A549 (cell line): ENCODE results near the gene TTLL13. TPM values are rescaled to one million over a fixed set of nuclear protein-coding genes. Genes with fewer than 3 reads are reported as not detected.
"Not testable (repeated sequence)": the region's sequence is repeated elsewhere in the genome, so short reads cannot be mapped to it uniquely, and the experiment has no call there.

Source experiments
- ATAC-seq, 2 experiments: fragments of 200-7000 bp in 1 of 2; fragments of >200 bp in 1 of 2; cut with Nextera tagmentation in 1 of 2; cut with Tn5 transposase in 1 of 2; 3 replicates each; pipeline versions ENCODE4 v1.8.0 to v1.9.1; 2018 to 2020; ENCODE audit warnings: mild to moderate bottlenecking in 1 of 2, moderate library complexity in 1 of 2
- CTCF ChIA-PET: fragments of 300-600 bp; sonication (Branson Sonifier 250); formaldehyde crosslinking; extraction: SDS; loops from one replicate; lab custom pipeline; 2021; ENCODE audit warnings: antibody characterized with exemption, inconsistent platforms; lab: Yijun Ruan, JAX
- POLR2A ChIA-PET: fragments of 350-600 bp; formaldehyde crosslinking; extraction: SDS; loops from one replicate; lab custom pipeline; 2021; ENCODE audit warnings: antibody characterized with exemption, inconsistent platforms; lab: Yijun Ruan, JAX
- DNase-seq, 2 experiments: peaks; one replicate each; pipeline versions ENCODE4 v3.0.0 to v3.0.0-alpha.2; 2011 to 2016; ENCODE audit warnings: low read depth in 1 of 2, low spot score in 1 of 2
- FAIRE-seq: peaks from 2 replicates; lab custom pipeline; 2011; peaks lifted over from hg19 to GRCh38; lab: Jason Lieb, UNC
- H3K27ac ChIP-seq, 2 experiments: fragments of >200 bp; sonication (Bioruptor Twin); formaldehyde crosslinking; 3 replicates each; pipeline ENCODE4 v1.5.1; 2016 to 2017
- H3K4me1 ChIP-seq: fragments of >200 bp; sonication (Bioruptor Twin); formaldehyde crosslinking; 3 replicates; pipeline ENCODE4 v1.6.1; 2016
- H3K4me2 ChIP-seq: fragments of >200 bp; sonication (Bioruptor Twin); formaldehyde crosslinking; 3 replicates; pipeline ENCODE4 v1.6.1; 2016
- H3K4me3 ChIP-seq: fragments of >200 bp; sonication (Bioruptor Twin); formaldehyde crosslinking; 3 replicates; pipeline ENCODE4 v1.5.1; 2016
- H3K9me3 ChIP-seq: fragments of >200 bp; sonication (Bioruptor Twin); formaldehyde crosslinking; 3 replicates; pipeline ENCODE4 v1.6.1; 2016
- CEBPB ChIP-seq, 2 experiments: fragments of >200 bp in 1 of 2; sonication (Bioruptor Twin) in 1 of 2; formaldehyde crosslinking in 1 of 2; IDR thresholded peaks; 2 replicates each; pipeline ENCODE4 v1.6.1; 2012 to 2016
- EHMT2 ChIP-seq: fragments of 200-600 bp; sonication (generic); IDR thresholded peaks from 2 replicates; pipeline ENCODE4 v1.6.1; 2016; ENCODE audit warnings: antibody characterized with exemption, low read depth, mild to moderate bottlenecking, moderate library complexity
- ESRRA ChIP-seq: fragments of 150-350 bp; IDR thresholded peaks from 2 replicates; pipeline ENCODE4 v1.6.1; 2014; ENCODE audit warnings: mild to moderate bottlenecking, low read length, borderline replicate concordance
- GATA3 ChIP-seq: IDR thresholded peaks from 2 replicates; pipeline ENCODE4 v1.6.1; 2012; ENCODE audit warnings: borderline replicate concordance
- HEYL ChIP-seq: fragments of 250-450 bp; sonication (Bioruptor Pico); IDR thresholded peaks from 2 replicates; pipeline ENCODE4 v1.8.0; 2021; ENCODE audit warnings: mild to moderate bottlenecking, moderate library complexity
- HOXB13 ChIP-seq: fragments of 250-450 bp; sonication (Bioruptor Pico); IDR thresholded peaks from 2 replicates; pipeline ENCODE4 v1.5.0; 2020; ENCODE audit warnings: low read depth, mild to moderate bottlenecking, moderate library complexity
- JUNB ChIP-seq: fragments of >200 bp; sonication (Bioruptor Twin); formaldehyde crosslinking; IDR thresholded peaks from 2 replicates; pipeline ENCODE4 v1.6.1; 2016
- NPAS2 ChIP-seq: fragments of 250-450 bp; sonication (Bioruptor Pico); IDR thresholded peaks from 2 replicates; pipeline ENCODE4 v1.8.0; 2022; ENCODE audit warnings: mild to moderate bottlenecking, moderate library complexity, borderline replicate concordance
- RFX5 ChIP-seq: fragments of 450-650 bp; IDR thresholded peaks from 2 replicates; pipeline ENCODE4 v1.7.1; 2014; ENCODE audit warnings: antibody characterized with exemption, mild to moderate bottlenecking, moderate library complexity
- RNF2 ChIP-seq: fragments of 200-600 bp; sonication (generic); IDR thresholded peaks from 2 replicates; pipeline ENCODE4 v1.6.1; 2016; ENCODE audit warnings: low read depth, mild to moderate bottlenecking, antibody characterized with exemption, moderate library complexity, borderline replicate concordance
- SMC3 ChIP-seq: fragments of >200 bp; sonication (Bioruptor Twin); formaldehyde crosslinking; IDR thresholded peaks from 3 replicates; pipeline ENCODE4 v1.6.1; 2018; ENCODE audit warnings: inconsistent platforms
- TP53 ChIP-seq: fragments of 250-450 bp; sonication (Bioruptor Pico); IDR thresholded peaks from 2 replicates; pipeline ENCODE4 v1.5.0; 2021; ENCODE audit warnings: mild to moderate bottlenecking, moderate library complexity
- WGBS: methylation state at CpG from one replicate; pipeline ENCODE4 v1.1.6; 2017; ENCODE audit errors: missing lambda C conversion rate; 5-methylcytosine and 5-hydroxymethylcytosine counted together
- polyA plus RNA-seq, 4 experiments: library from polyadenylated mRNA; depleted of rRNA in 3 of 4; stranded (reverse); fragments of >200 nt; fragmentation: RNase III in 1 of 4; extraction: RNeasy Plus Mini Kit Qiagen cat#74134 plus additional on column Dnase treatment in 1 of 4; gene quantifications; 2 replicates in 3 of 4; 3 replicates in 1 of 4; pipeline ENCODE4 v1.2.3, GENCODE V29; 2011 to 2017
- TF ChIP-seq, protein P1 (sequence below): fragments of 250-450 bp; sonication (Bioruptor Pico); IDR thresholded peaks from 2 replicates; pipeline ENCODE4 v1.5.0; 2020; ENCODE audit warnings: low read depth, mild to moderate bottlenecking, moderate library complexity
- TF ChIP-seq, protein P2 (sequence below): IDR thresholded peaks from 2 replicates; pipeline ENCODE4 v1.6.1; 2012; ENCODE audit warnings: low read depth, borderline replicate concordance
- TF ChIP-seq, protein P3 (sequence below): IDR thresholded peaks from 2 replicates; pipeline ENCODE4 v1.6.1; 2012

The TTLL13 gene
- polyA plus RNA-seq, 2 of the 4 experiments (the other 2 are of a cell fraction) = 0.17 to 0.61 TPM

DNA sequence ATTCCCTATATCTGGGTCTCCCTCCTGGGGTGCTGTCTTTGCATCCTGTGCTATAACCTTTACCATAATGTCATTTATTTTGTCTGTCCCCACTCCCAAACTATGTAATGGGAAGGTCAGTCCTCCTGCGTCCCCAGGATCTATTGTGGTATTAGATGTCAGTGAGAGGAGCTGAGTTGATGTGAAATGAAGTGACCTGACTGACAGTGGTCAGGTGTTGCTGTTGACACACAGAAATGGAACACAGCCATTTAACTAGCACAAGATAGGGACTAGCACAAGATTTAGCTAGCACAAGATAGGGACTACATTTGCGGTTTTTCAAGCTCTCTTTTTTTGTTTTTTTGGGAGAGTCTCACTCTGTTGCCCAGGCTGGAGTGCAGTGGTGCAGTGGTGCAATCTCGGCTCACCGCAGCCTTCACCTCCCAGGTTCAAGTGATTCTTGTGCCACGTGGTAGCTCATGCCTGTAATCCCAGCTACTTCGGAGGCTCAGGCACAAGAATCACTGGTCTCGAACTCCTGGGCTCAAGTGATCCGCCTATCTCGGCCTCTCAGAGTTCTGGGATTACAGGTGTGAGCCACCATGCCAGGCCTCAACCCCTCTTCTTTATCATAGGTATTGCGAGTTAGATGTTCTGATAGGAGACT, 21.3 kb downstream of the TTLL13 start:
- Histone ChIP-seq H3K27ac (no peak overlapping the region), H3K4me1 (peaks cover 27% of the 10 kb centered on the region), H3K4me3 (no peak overlapping the region), H3K9me3 (no peaks in the 10 kb centered on the region), H3K4me2 (no peak overlapping the region)
- DNase-seq = no peak
- WGBS = 87% methylated on average over 10 of the region's 10 CpGs
- no peak for TF ChIP-seq CEBPB (IDR thresholded peaks at IDR 0.05)
- TF ChIP-seq, protein P1, sequence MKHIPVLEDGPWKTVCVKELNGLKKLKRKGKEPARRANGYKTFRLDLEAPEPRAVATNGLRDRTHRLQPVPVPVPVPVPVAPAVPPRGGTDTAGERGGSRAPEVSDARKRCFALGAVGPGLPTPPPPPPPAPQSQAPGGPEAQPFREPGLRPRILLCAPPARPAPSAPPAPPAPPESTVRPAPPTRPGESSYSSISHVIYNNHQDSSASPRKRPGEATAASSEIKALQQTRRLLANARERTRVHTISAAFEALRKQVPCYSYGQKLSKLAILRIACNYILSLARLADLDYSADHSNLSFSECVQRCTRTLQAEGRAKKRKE (CRISPR knock-in tag) = no peak
- TF ChIP-seq, protein P2, sequence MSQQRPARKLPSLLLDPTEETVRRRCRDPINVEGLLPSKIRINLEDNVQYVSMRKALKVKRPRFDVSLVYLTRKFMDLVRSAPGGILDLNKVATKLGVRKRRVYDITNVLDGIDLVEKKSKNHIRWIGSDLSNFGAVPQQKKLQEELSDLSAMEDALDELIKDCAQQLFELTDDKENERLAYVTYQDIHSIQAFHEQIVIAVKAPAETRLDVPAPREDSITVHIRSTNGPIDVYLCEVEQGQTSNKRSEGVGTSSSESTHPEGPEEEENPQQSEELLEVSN = no peak
- TF ChIP-seq RNF2 = no peak
- no peak for TF ChIP-seq NPAS2 (CRISPR knock-in tag)
- no peak for TF ChIP-seq TP53
- TF ChIP-seq, protein P3, sequence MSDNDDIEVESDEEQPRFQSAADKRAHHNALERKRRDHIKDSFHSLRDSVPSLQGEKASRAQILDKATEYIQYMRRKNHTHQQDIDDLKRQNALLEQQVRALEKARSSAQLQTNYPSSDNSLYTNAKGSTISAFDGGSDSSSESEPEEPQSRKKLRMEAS = no peak
- no peak for TF ChIP-seq EHMT2
- no peak for TF ChIP-seq GATA3
- TF ChIP-seq JUNB = no peak
- no peak for TF ChIP-seq ESRRA
- no peak for TF ChIP-seq HOXB13 (CRISPR knock-in tag)
- TF ChIP-seq RFX5 = no peak
- TF ChIP-seq HEYL (CRISPR knock-in tag) = no peak
- ChIA-PET POLR2A (no interaction called here), CTCF (interaction anchor here (0.5 to 2.7 kb wide), 10 partner anchors 9 to 212 kb away, joined by 3 to 12 read pairs (median 3); no protein-coding TSS in a partner anchor)
- FAIRE-seq = no peak
- no peak for ATAC-seq

DNA sequence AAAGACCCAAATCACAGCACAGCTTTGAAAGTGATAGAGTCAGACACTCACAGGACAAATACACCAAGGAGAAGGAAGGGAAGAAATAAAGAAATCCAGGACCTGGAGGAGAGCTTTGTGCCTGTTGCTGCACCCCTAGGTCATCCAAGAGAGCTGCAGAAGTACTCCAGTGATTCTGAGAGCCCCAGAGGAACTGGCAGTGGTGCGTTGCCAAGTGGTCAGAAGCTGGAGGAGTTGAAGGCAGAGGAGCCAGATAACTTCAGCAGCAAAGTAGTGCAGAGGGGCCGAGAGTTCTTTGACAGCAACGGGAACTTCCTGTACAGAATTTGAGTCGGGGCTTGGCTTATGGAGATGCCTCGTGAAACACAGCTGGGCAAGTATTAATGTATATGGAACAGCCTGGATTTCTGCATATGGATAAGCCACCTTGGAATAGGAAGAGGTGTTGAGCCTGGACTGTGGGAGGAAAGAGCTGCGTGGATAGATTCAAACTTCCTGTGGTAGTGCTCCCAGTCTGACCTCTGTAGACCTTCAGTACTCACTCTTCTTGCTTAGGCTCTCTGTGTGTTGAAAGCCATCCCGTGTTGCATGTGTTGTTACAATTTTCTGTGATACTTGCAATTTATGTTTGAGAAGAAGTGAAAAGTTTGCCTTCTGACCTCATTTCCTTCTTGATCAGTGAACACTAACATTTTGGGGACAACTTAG, 22.3 kb downstream of the TTLL13 start:
- ATAC-seq (no peak), DNase-seq (no peak), FAIRE-seq (no peak)
- Histone ChIP-seq H3K4me2 (no peak overlapping the region), H3K4me1 (peaks cover 27% of the 10 kb centered on the region), H3K4me3 (no peak overlapping the region), H3K9me3 (no peaks in the 10 kb centered on the region), H3K27ac (no peak overlapping the region)
- ChIA-PET POLR2A (no interaction called here), CTCF (interaction anchor here (0.8 to 2.7 kb wide), 7 partner anchors 10 to 39 kb away, joined by 3 to 12 read pairs (median 3); no protein-coding TSS in a partner anchor)
- WGBS = 90% methylated on average over 7 of the region's 7 CpGs
- no peak for TF ChIP-seq SMC3

DNA sequence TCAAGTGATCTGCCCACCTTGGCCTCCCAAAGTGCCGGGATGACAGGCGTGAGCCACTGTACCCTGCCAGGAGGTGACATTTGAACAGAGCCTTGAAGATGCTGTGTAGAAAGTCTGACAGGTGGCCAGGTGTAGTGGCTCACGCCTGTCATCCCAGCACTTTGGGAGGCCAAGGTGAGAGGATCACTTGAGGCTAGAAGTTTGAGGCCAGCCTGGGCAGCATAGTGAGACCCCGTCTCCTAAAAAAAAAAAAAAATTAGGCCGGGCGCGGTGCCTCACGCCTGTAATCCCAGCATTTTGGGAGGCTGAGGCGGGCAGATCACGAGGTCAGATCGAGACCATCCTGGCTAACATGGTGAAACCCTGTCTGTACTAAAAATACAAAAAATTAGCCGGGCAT, 29.1 kb downstream of the TTLL13 start:
- ATAC-seq = not testable (repeated sequence)
- 94% methylated on average over 12 of the region's 12 CpGs for WGBS
- CTCF ChIA-PET = interaction anchor here (0.6 to 2.7 kb wide), 3 partner anchors 14 to 798 kb away, joined by 3 to 25 read pairs (median 3); no protein-coding TSS in a partner anchor

DNA sequence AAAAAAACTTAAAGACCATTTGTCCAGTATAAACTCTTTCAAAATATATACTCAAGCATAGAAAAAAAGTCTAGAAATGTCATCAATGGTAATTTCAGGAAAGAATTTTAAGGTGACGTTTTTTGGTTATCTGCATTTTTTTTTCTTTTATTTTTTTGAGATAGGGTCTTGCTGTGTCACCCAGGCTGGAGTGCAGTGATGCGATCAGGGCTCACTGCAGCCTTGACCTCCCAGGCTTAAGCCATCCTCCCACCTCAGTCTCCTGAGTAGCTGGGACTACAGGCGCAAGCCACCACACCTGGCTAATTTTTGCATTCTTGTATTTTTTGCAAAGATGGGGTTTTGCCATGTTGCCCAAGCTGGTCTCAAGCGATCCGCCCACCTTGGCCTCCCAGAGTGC, 31.4 kb downstream of the TTLL13 start:
- POLR2A ChIA-PET, H3K4me1 ChIP-seq, H3K4me3 ChIP-seq, ATAC-seq, H3K27ac ChIP-seq, FAIRE-seq, DNase-seq, H3K4me2 ChIP-seq, H3K9me3 ChIP-seq: not testable (repeated sequence)
- WGBS = 82% methylated on average over 5 of the region's 5 CpGs
- CTCF ChIA-PET = interaction anchor here (0.6 to 2.7 kb wide), 9 partner anchors 10 to 333 kb away, joined by 3 to 25 read pairs (median 5); no protein-coding TSS in a partner anchor

More for the DNA sequence above, 29.1 kb downstream of the TTLL13 start:
- not testable (repeated sequence) for FAIRE-seq, H3K9me3 ChIP-seq, H3K4me2 ChIP-seq, H3K4me1 ChIP-seq, H3K27ac ChIP-seq, H3K4me3 ChIP-seq, DNase-seq
- POLR2A ChIA-PET = interaction anchor here (0.6 kb wide), 1 partner anchor 30 kb away, joined by 3 read pairs; no protein-coding TSS in a partner anchor

DNA sequence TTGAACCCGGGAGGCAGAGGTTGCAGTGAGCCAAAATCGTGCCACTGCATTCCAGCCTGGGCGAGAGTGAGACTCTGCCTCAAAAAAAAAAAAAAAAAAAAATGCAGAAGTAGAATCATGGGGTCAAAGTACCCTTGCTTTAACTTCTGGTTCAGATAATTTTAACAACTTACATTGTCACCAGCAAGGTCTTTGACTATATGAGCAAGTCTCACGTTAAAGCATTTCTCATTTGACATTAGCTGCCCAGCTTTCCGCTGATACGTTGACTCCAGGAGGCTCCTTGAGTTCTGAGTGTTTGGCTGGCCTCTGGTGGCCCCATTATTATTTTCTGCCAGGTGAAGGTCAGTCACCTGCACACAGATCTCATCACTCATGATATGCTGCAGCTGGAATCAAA, 32.3 kb downstream of the TTLL13 start:
- CTCF ChIA-PET = interaction anchor here (2.0 to 2.5 kb wide), 5 partner anchors 12 to 200 kb away, joined by 7 to 12 read pairs (median 8); no protein-coding TSS in a partner anchor

More for the DNA sequence above, 32.3 kb downstream of the TTLL13 start:
- DNase-seq, ATAC-seq, H3K4me3 ChIP-seq, H3K4me2 ChIP-seq, FAIRE-seq, H3K9me3 ChIP-seq, H3K27ac ChIP-seq, H3K4me1 ChIP-seq: not testable (repeated sequence)
- WGBS = 84% methylated on average over 6 of the region's 6 CpGs
- POLR2A ChIA-PET = interaction anchor here (0.7 kb wide), 1 partner anchor 118 kb away, joined by 3 read pairs; no protein-coding TSS in a partner anchor
